ENCODE results near the gene PMAIP1. TPM values are rescaled to one million over a fixed set of nuclear protein-coding genes. Genes with fewer than 3 reads are reported as not detected.

Gene PMAIP1
- polyA plus RNA-seq, 3 donors, result 40.8 to 56.6 (median 55.7) TPM

DNA sequence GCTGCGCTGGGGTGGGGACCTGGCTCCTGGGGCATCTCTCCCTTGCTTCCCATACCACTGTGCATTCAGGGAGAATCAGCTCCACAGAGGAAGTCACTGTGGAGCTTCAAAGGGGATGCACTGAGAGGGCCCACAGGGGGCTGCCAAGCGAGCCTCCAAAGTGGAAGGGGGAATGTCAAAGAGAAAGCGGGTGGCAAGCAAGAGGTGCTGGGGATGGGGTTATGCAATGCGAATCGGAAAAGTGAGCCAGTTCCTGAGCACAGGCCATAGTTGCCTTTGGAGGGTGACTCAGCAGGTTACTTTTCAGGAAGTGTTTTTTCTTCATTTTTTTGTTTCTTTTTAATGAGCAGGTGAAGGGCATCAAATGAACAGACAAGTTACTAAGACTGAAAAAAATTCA, 17.6 kb downstream of the PMAIP1 start:
- no peaks in the 10 kb centered on the region for H3K27me3 Mint-ChIP-seq (ENCODE audit: low read depth in 3 of 3)
- Histone ChIP-seq H3K36me3 (replicated peaks in 1 of 2; ENCODE audit: control insufficient read depth in 1 of 2, insufficient read depth in 2 of 2, low read length in 2 of 2) (no peaks in the 10 kb centered on the region), H4K20me1 (ENCODE audit: insufficient read depth, low read length) (no peaks in the 10 kb centered on the region), H3K9me3 (replicated peaks in 1 of 2; ENCODE audit: control insufficient read depth in 1 of 2, insufficient read depth in 1 of 2, low read length in 2 of 2) (peaks cover 0 to 3% of the 10 kb centered on the region in 2 donors), H3K27me3 (ENCODE audit: control insufficient read depth in 2 of 2, insufficient read depth in 2 of 2, low read length in 2 of 2) (no peaks in the 10 kb centered on the region), H3K9ac (ENCODE audit: insufficient read depth, low read length, poor library complexity, severe bottlenecking) (no peak overlapping the region), H3K79me2 (ENCODE audit: insufficient read depth, low read length) (no peaks in the 10 kb centered on the region), H3K4me1 (ENCODE audit: control insufficient read depth in 1 of 2, insufficient read depth in 2 of 2, low read length in 2 of 2) (peaks cover 41 to 53% of the 10 kb centered on the region in 2 donors), H3K27ac (ENCODE audit: low read depth in 1 of 2, low read length in 2 of 2) (peak overlapping the region; percentile 40), H2AFZ (ENCODE audit: insufficient read depth, low read depth, low read length, poor library complexity, severe bottlenecking) (no peak overlapping the region), H3K4me2 (replicated peaks; ENCODE audit: extremely low read depth, low read length, poor library complexity, severe bottlenecking) (peak overlapping the region; percentile 53), H3K4me3 (replicated peaks in 1 of 3; ENCODE audit: low read depth in 2 of 3, low read length in 3 of 3) (peak overlapping the region in 1 of 3 experiments; percentile 66)
- H3K4me1 Mint-ChIP-seq, result peaks cover 55% of the 10 kb centered on the region
- TF ChIP-seq, protein P1, sequence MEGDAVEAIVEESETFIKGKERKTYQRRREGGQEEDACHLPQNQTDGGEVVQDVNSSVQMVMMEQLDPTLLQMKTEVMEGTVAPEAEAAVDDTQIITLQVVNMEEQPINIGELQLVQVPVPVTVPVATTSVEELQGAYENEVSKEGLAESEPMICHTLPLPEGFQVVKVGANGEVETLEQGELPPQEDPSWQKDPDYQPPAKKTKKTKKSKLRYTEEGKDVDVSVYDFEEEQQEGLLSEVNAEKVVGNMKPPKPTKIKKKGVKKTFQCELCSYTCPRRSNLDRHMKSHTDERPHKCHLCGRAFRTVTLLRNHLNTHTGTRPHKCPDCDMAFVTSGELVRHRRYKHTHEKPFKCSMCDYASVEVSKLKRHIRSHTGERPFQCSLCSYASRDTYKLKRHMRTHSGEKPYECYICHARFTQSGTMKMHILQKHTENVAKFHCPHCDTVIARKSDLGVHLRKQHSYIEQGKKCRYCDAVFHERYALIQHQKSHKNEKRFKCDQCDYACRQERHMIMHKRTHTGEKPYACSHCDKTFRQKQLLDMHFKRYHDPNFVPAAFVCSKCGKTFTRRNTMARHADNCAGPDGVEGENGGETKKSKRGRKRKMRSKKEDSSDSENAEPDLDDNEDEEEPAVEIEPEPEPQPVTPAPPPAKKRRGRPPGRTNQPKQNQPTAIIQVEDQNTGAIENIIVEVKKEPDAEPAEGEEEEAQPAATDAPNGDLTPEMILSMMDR (IDR thresholded peaks at IDR 0.05), result no peak
- peak overlapping the region; percentile 80 to 94 (median 93) for H3K27ac Mint-ChIP-seq
- peak overlapping the region; percentile 61 to 84 for H3K4me3 Mint-ChIP-seq
- 0% methylated on average over 4 of the region's 5 CpGs for WGBS (ENCODE audit: insufficient coverage)
- intact Hi-C loops (cut with micrococcal nuclease), result loop anchor here in 1 of 2 donors (5.0 kb wide), 1 partner anchor 35 kb away; no protein-coding TSS in a partner anchor
- H3K9me3 Mint-ChIP-seq, result peaks cover 0 to 4% (median 0%) of the 10 kb centered on the region in 7 donors
- DNase-seq, result peak; percentile 79 to 93 (median 90)
- no peaks in the 10 kb centered on the region for H3K36me3 Mint-ChIP-seq

DNA sequence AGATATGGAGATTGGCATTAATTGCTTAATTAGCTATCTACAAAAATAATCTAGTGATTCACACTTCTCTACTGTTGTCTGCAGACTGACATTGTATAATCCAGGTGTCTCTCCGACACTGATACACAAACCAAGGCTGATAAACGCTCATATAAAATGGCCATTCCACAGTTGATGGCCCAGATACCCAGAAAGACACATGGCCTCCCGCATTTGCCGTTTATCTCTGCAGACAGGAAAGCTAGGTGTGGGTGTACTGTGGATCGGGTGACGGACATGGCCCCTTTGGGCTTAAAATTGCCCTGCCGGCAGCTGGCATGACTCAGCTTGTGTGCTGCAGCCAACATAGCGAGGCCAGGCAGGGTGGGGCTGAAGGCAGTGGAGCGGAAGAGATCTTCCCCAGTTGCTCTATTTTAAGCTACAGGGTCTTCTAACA, 18.5 kb downstream of the PMAIP1 start:
- Histone ChIP-seq H4K20me1 (ENCODE audit: insufficient read depth, low read length) (no peaks in the 10 kb centered on the region), H3K4me2 (replicated peaks; ENCODE audit: extremely low read depth, low read length, poor library complexity, severe bottlenecking) (peak overlapping the region; percentile 53), H3K79me2 (ENCODE audit: insufficient read depth, low read length) (no peaks in the 10 kb centered on the region), H3K27ac (ENCODE audit: low read depth in 1 of 2, low read length in 2 of 2) (peak overlapping the region; percentile 40), H3K9me3 (replicated peaks in 1 of 2; ENCODE audit: control insufficient read depth in 1 of 2, insufficient read depth in 1 of 2, low read length in 2 of 2) (no peaks in the 10 kb centered on the region), H3K9ac (ENCODE audit: insufficient read depth, low read length, poor library complexity, severe bottlenecking) (no peak overlapping the region), H3K4me3 (replicated peaks in 1 of 3; ENCODE audit: low read depth in 2 of 3, low read length in 3 of 3) (peak overlapping the region in 2 of 3 experiments; percentile 36 to 66), H3K36me3 (replicated peaks in 1 of 2; ENCODE audit: control insufficient read depth in 1 of 2, insufficient read depth in 2 of 2, low read length in 2 of 2) (no peaks in the 10 kb centered on the region), H3K27me3 (ENCODE audit: control insufficient read depth in 2 of 2, insufficient read depth in 2 of 2, low read length in 2 of 2) (no peaks in the 10 kb centered on the region), H2AFZ (ENCODE audit: insufficient read depth, low read depth, low read length, poor library complexity, severe bottlenecking) (peak overlapping the region; percentile 24), H3K4me1 (ENCODE audit: control insufficient read depth in 1 of 2, insufficient read depth in 2 of 2, low read length in 2 of 2) (peaks cover 33 to 53% of the 10 kb centered on the region in 2 donors)
- DNase-seq, result peak; percentile 44 to 68 (median 53)
- H3K4me3 Mint-ChIP-seq, result peak overlapping the region; percentile 70 to 87
- H3K36me3 Mint-ChIP-seq, result no peaks in the 10 kb centered on the region
- intact Hi-C loops (cut with micrococcal nuclease), result loop anchor here in 1 of 2 donors (2.0 to 5.0 kb wide), 2 partner anchors 14 to 34 kb away; no protein-coding TSS in a partner anchor
- H3K27me3 Mint-ChIP-seq (ENCODE audit: low read depth in 3 of 3), result no peaks in the 10 kb centered on the region
- H3K4me1 Mint-ChIP-seq, result peaks cover 48% of the 10 kb centered on the region
- H3K9me3 Mint-ChIP-seq, result peaks cover 0 to 2% (median 0%) of the 10 kb centered on the region in 7 donors
- TF ChIP-seq, protein P1 (IDR thresholded peaks at IDR 0.05), result no peak
- WGBS (ENCODE audit: insufficient coverage), result 0% methylated on average over 4 of the region's 9 CpGs
- H3K27ac Mint-ChIP-seq, result peak overlapping the region; percentile 80 to 94 (median 93)

Data from CD14-positive monocyte (primary cell).